Measurements from ENCODE around the gene ITLN2. TPM values are rescaled to one million over a fixed set of nuclear protein-coding genes. Genes with fewer than 3 reads are reported as not detected.
A peak's percentile ranks its signal among the peaks of the same experiment; 100 is the strongest.

ITLN2 gene
- total and polyA plus RNA-seq, 8 donors: 0.19 TPM; not detected in 7

GRCh38 chr1:160973491-160973890 is 18.9 kb upstream of the ITLN2 start:
- TF ChIP-seq CTCF (IDR thresholded peaks at IDR 0.05): no peak
- FAIRE-seq (no peak), ATAC-seq (no peak), DNase-seq (no peak)
- Histone ChIP-seq H3K4me3 (no peak overlapping the region), H3K27me3 (no peaks in the 10 kb centered on the region), H3K36me3 (no peaks in the 10 kb centered on the region), H3K9me3 (no peaks in the 10 kb centered on the region), H3K27ac (no peak overlapping the region), H3K4me1 (no peaks in the 10 kb centered on the region)
- WGBS, 2 donors: 91 to 92% methylated on average over 4 of the region's 4 CpGs
- intact Hi-C loops (cut with DNase I): no loop called here

GRCh38 chr1:160972939-160973338 is 18.3 kb upstream of the ITLN2 start:
- no peak for DNase-seq

GRCh38 chr1:160971618-160972056 is 17.0 kb upstream of the ITLN2 start:
- intact Hi-C loops (cut with DNase I): no loop called here
- Histone ChIP-seq H3K27me3 (no peaks in the 10 kb centered on the region), H3K27ac (no peak overlapping the region), H3K4me3 (no peak overlapping the region), H3K4me1 (no peaks in the 10 kb centered on the region), H3K9me3 (no peaks in the 10 kb centered on the region), H3K36me3 (no peaks in the 10 kb centered on the region)
- DNase-seq (no peak), FAIRE-seq (no peak), ATAC-seq (no peak)
- no peak for TF ChIP-seq CTCF (IDR thresholded peaks at IDR 0.05)
- 50 to 56% methylated on average over 6 of the region's 6 CpGs for WGBS, 2 donors

More at GRCh38 chr1:160972939-160973338, 18.3 kb upstream of the ITLN2 start:
- H3K27me3 ChIP-seq: no peaks in the 10 kb centered on the region
- no peaks in the 10 kb centered on the region for H3K4me1 ChIP-seq
- H3K36me3 ChIP-seq: no peaks in the 10 kb centered on the region
- 21 to 22% methylated on average over 3 of the region's 3 CpGs for WGBS, 2 donors
- intact Hi-C loops (cut with DNase I): no loop called here
- TF ChIP-seq CTCF (IDR thresholded peaks at IDR 0.05): no peak
- H3K27ac ChIP-seq: no peak overlapping the region
- H3K9me3 ChIP-seq: no peaks in the 10 kb centered on the region
- no peak overlapping the region for H3K4me3 ChIP-seq
- ATAC-seq (peak; percentile 41 to 80 (median 63)), FAIRE-seq (no peak)

GRCh38 chr1:160963521-160963920 is 8.9 kb upstream of the ITLN2 start:
- Histone ChIP-seq H3K4me1 (peaks cover 0 to 3% (median 0%) of the 10 kb centered on the region in 3 donors), H3K9me3 (no peaks in the 10 kb centered on the region), H3K36me3 (no peaks in the 10 kb centered on the region), H3K27ac (no peak overlapping the region), H3K4me3 (no peak overlapping the region), H3K27me3 (no peaks in the 10 kb centered on the region)
- ATAC-seq (no peak), DNase-seq (no peak), FAIRE-seq (no peak)
- no peak for TF ChIP-seq CTCF (IDR thresholded peaks at IDR 0.05)
- intact Hi-C loops (cut with DNase I): no loop called here
- WGBS, 2 donors: 29 to 39% methylated on average over 4 of the region's 4 CpGs

GRCh38 chr1:160961419-160961818 is 6.8 kb upstream of the ITLN2 start:
- no peak for FAIRE-seq
- H3K4me1 ChIP-seq: peaks cover 0 to 3% (median 0%) of the 10 kb centered on the region in 3 donors
- no peaks in the 10 kb centered on the region for H3K27me3 ChIP-seq
- no peak for TF ChIP-seq CTCF (IDR thresholded peaks at IDR 0.05)
- H3K36me3 ChIP-seq: no peaks in the 10 kb centered on the region
- DNase-seq: no peak
- H3K9me3 ChIP-seq: no peaks in the 10 kb centered on the region
- ATAC-seq: peak in 1 of 4 donors; percentile 27
- H3K4me3 ChIP-seq: no peak overlapping the region
- intact Hi-C loops (cut with DNase I): no loop called here
- H3K27ac ChIP-seq: no peak overlapping the region
- 38 to 40% methylated on average over 1 of the region's 1 CpG for WGBS, 2 donors

Measured in pancreas (tissue), 10 donors.